ENCODE measurements around the gene TBX1.
A peak's percentile ranks its signal among the peaks of the same experiment; 100 is the strongest.
"Not testable (repeated sequence)": the region's sequence is repeated elsewhere in the genome, so short reads cannot be mapped to it uniquely, and the experiment has no call there.

TBX1 gene

GRCh38 chr22:19723232-19723982, 37.2 kb upstream of the TBX1 start, which contains the start of gene GP1BB:
Gene GP1BB (plus strand): TSS chr22:19723539. CDS start chr22:19723570, 31 bp downstream.
- peak in 1 of 2 experiments; percentile 56 for DNase-seq

DNA sequence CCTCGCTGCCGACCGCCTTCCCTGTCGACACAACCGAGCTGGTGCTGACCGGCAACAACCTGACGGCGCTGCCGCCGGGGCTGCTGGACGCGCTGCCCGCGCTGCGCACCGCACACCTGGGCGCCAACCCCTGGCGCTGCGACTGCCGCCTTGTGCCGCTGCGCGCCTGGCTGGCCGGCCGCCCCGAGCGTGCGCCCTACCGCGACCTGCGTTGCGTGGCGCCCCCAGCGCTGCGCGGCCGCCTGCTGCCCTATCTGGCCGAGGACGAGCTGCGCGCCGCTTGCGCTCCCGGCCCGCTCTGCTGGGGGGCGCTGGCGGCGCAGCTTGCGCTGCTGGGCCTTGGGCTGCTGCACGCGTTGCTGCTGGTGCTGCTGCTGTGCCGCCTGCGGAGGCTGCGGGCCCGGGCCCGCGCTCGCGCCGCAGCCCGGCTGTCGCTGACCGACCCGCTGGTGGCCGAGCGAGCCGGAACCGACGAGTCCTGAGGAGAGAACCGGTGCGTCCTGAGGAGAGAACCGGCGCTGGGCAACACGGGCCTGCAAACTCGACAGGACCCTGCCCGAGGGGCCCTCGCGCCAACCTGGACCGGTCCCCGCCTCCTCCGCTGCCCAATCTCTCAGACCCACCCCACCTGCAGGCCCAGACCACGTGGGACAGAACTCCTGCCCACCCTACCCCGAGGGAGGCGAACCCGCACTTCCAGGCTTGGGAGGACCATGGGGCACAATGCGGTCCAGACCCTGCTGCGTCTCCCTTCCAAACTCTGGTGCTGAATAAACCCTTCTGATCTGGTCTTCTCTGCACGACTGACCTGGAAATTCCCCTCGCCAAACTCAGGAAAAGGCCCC, 36.4 kb upstream of the TBX1 start:
- DNase-seq: peak; percentile 57 to 75

GRCh38 chr22:19724927-19725661, 35.5 kb upstream of the TBX1 start:
- DNase-seq: no peak

DNA sequence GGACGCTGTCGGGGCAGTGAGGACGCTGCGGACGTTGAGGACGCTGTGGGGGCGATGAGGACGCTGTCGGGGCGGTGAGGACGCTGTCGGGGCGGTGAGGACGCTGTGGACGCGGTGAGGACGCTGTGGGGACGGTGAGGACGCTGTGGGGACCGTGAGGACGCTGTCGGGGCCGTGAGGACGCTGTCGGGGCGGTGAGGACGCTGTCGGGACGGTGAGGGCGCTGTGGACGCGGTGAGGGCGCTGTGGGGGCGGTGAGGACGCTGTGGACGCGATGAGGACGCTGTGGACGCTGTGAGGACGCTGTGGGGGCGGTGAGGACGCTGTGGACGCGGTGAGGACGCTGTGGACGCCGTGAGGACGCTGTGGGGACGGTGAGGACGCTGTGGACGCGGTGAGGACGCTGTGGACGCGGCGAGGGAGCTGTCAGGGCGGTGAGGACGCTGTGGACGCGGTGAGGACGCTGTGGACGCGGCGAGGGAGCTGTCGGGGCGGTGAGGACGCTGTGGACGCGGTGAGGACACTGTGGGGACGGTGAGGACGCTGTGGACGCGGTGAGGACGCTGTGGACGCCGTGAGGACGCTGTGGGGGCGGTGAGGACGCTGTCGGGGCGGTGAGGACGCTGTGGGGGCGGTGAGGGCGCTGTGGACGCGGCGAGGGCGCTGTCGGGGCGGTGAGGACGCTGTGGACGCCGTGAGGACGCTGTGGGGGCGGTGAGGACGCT, 34.4 kb upstream of the TBX1 start:
- DNase-seq: not testable (repeated sequence)

- no peak for DNase-seq
These were observed 33.0 kb upstream of the TBX1 start for GRCh38 chr22:19727310-19728150.

GRCh38 chr22:19728271-19728670, 32.3 kb upstream of the TBX1 start:
- DNase-seq: no peak

DNA sequence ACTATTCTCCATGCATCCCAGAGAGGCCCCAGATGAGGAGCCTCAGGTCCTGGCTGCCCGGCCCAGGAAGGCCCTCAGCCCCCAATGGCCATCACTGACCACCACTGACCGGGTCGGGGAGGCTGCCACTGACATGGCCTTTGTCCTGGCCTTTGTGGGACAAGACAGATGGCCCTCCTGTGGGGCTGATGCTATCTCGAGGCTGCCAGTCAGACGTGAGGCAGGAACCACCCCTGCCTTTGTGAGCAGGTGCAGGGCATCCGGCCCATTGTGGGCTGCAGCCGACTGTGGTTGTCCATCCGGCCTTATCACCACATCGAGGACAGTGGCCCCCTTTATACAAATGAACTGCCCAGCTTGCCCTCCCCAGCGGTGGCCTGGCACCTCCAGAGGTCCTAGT, 31.7 kb upstream of the TBX1 start:
- DNase-seq: no peak

DNA sequence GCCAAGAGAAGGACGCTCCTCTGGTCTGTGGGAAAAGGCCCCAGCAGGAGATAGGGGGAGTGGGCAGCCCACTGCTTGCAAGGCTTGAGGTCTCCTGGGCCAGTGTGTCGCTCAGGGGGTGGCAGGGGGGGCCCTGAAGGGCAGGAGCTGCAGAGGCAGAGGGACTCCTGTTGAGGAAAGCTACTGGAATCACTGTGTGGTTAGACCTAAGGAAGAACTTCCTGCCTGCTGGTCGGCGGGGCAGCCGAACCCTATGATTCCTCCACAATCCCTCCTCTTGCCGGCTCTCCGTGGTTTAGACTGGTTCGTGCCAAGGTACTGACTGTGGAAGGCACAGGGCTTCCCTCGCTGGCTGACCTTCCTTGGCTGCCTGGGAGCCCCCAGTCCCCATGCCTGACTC, 31.1 kb upstream of the TBX1 start:
- DNase-seq: no peak

- no peak for DNase-seq
These were observed 30.4 kb upstream of the TBX1 start for GRCh38 chr22:19730198-19730597.

GRCh38 chr22:19730655-19731360, 29.8 kb upstream of the TBX1 start:
- DNase-seq: peak; percentile 30 to 76

DNA sequence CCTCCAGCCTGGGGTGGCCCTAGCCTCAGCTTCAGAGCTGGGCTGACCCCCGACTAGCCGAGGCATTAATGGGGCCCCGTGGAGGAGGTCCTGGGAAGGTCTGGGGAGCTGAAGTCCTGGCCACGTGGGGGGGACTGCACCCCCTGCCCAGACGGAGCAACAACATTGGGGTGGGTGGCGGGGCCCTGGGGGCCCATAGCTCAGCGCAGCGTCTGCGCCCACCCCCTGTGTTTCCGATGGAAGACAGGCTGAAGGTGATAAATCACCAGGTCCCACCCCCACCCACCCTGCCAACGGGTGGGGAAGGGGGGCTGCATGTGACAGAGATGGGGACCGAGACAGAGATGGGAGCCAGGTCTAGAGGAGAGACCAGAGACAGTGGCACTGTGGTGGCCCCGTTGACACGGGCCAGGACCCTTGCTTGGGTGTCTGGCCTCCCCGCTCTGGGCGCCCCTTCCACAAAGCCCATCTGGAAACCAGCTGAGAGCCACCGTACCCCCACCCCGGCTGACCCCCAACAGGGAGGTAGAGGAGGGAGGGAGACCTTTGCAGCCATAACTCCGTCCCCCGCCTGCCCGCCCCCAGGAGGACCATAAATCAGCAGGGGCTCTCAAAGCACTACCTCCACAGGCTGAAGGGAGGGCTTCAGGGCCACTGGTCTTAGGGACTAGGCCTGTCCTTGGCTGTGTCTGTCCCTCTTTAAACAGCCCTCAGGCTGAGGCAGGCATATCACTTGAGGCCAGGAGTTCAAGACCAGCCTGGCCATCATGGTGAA, 29.0 kb upstream of the TBX1 start:
- no peak for DNase-seq

DNA sequence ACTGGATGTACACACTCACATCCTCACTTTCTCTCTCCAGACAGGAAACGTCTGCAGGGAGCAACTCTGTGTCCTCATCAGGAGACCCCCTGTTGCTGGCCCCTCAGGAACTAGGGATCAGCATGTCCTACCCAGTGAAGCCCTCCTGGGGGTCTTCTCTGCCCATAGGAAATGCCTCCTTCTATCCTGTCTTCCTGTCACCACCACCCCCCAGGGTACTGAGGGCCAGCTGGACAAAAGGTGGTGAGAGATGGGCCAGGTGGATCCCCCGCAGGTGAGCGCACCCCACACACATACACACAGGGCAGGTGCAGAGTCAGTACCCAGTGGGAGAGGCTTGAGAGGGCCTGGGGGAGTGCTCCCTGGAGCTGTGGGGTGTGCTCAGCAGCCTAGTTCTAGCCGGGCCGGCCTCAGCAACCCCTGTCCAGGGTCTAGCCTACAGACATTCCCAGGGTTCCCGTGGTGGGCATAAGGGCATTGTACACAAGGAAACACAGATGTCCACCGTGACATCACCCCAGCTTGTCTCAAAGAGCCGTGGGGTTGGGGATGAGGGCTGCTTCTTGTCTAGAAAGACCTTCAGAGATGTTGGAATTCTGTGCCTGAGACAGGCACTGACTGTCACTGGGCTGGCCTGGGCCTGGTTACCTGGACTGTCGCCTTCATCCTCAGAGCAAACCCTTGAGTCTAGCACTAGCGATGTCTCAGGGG, 28.0 kb upstream of the TBX1 start:
- DNase-seq: peak in 1 of 2 experiments; percentile 40

DNA sequence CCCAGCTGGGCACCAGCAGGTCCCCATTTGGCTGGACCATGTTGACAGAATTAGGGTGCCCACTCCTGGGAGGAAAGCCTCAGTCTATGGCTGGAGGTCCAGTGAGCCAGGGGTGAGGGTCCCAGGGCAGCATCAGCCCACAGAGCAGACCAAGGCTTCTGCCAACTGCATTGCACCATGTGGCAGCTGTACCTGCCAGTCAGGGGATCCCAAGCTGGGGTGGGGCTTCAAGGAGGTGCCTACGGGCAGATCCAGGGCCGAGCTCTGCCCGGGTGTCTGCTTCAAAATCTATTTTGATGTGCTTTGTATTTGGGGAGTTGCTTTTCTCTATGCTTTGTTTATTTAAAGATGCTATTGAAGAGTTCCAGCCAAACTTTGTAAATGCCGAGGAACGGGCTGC, 26.8 kb upstream of the TBX1 start:
- DNase-seq: no peak

- no peak for DNase-seq
These were observed 26.4 kb upstream of the TBX1 start for GRCh38 chr22:19734163-19734562.

DNA sequence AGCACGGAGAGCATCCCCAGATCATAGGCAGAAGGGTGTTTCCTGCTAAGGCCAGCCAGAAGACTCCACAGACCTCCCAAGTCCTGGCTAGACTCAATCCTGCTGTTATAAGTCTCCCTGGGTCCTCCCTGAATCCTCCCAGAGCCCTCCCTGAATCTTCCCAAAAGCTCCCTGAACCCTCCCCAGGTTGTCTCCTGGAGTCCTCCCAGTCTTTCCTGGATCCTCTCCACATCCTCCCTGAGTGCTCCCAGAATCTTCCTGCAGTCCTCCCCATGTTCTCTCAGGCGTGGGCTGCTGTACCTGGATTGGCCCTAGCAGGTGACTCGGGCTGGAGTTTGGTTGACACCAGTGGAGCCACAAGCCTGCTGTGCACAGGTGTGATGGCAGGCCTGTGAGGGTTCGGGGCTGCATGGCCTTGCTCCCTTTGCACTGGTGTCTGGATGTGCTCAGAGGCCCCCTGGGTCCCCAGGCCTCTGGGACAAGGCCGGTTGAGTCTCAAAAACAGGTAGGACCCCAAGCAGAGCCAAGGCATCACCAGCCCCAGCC, 25.7 kb upstream of the TBX1 start:
- no peak for DNase-seq

DNA sequence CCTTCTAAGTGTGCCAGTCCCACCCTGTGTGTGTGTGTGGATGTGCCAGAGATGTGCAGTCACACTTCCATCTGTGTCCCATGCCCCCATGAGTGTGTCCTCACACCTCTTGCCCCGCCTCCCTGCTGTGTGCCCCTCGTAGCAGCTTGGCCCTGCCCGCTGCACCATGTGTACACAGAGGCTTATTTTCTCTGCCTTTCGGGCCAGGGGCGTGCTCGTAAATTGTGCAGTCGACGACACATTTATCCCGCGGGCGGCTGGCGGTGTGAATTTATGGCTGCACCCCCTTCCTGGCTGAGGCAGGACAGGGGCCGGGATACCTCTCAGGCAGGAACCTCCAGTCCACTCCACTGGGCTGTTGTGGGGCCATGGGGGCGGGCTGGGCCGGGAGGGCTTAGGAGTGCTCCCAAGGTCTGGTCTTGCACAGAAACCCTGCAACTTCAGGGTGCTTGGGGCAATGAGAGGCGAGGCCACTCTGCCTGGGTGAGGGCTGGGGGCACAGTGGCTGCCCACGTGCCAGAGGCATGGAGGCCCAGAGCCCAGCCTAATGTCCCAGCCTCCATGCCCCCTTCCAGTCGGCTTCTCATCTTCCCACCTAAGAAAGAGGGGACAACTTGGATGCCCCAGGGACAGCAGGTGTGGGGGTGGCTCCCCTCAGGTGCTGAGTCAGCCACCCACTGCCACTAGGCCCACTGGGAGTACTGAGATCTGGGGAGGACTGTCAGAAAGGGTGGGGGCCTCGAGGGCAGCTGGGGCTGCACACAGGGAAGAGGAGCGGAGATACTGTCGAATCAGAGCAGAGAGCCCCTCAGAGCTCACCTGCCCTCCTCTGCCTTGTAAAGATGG, 24.7 kb upstream of the TBX1 start:
- no peak for DNase-seq

DNA sequence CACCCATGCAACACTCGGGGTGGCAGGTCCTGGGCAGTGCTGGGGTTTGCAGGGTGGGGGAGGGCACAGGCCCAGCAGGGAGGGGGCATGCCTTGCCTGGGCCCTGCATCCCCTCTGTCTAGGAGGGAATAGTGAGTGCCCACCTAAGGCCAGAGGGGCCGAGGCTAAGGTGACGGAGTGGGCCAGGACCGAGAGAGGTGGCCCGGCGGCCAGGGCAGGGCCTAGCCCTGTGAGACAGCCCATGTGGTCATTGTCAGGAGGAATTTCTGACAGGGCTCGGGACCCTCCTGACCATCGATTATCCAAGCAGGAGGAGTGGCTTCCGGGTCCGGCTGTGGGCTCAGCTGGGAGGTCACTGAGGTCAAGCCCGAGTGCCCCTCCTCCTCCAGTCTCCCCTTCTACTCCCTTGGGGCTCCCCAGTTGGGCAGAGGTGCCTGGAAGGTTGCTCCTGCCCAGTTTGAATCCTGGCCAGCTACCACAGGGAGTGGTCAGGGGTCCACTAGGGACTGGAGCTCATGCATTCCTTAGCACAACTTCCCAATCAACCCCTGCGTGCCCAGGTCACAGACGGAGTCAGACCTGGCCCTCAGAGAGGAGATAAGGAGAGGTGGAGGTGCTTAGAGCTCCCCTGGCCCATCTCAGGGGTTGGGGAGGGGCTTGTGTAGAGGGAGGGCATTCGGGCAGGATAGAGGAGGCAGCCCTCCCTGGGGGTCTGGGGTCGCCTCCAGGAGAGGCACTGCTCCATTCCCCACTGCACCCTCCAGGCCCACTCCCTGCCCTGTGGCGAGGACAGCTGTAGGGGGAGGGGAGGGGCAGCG, 22.5 kb upstream of the TBX1 start:
- no peak for DNase-seq

Data from NCI-H524 (cell line).